ENCODE measurements around the gene SUPT6H. TPM values are rescaled to one million over a fixed set of nuclear protein-coding genes. Genes with fewer than 3 reads are reported as not detected.
A peak's percentile ranks its signal among the peaks of the same experiment; 100 is the strongest.
"Not testable (repeated sequence)": the region's sequence is repeated elsewhere in the genome, so short reads cannot be mapped to it uniquely, and the experiment has no call there.

Gene SUPT6H
- total RNA-seq, 4 donors from 2014 or later = 61.5 to 101 (median 96.0) TPM

- Histone ChIP-seq H3K4me1 (peaks cover 0 to 21% (median 12%) of the 10 kb centered on the region in 4 donors), H3K9me3 (no peaks in the 10 kb centered on the region), H3K4me3 (no peak overlapping the region), H3K27ac (no peak overlapping the region), H3K27me3 (no peaks in the 10 kb centered on the region), H3K36me3 (peaks cover 0 to 45% (median 0%) of the 10 kb centered on the region in 3 donors)
- no peak for TF ChIP-seq POLR2A (IDR thresholded peaks at IDR 0.05)
- no peak for TF ChIP-seq CTCF (IDR thresholded peaks at IDR 0.05)
- no peak for DNase-seq
Observed at GRCh38 chr17:28648698-28649097, 13.3 kb upstream of the SUPT6H start.

- Histone ChIP-seq H3K4me1 (peaks cover 0 to 1% (median 0%) of the 10 kb centered on the region in 4 donors), H3K36me3 (peaks cover 0 to 72% (median 0%) of the 10 kb centered on the region in 3 donors), H3K4me3 (no peak overlapping the region), H3K9me3 (no peaks in the 10 kb centered on the region), H3K27ac (no peak overlapping the region), H3K27me3 (no peaks in the 10 kb centered on the region)
- no peak for DNase-seq
- no peak for TF ChIP-seq POLR2A (IDR thresholded peaks at IDR 0.05)
- no peak for TF ChIP-seq CTCF (IDR thresholded peaks at IDR 0.05)
Observed at GRCh38 chr17:28655160-28655559, 6.8 kb upstream of the SUPT6H start.

GRCh38 chr17:28657756-28658155, 4.2 kb upstream of the SUPT6H start:
- TF ChIP-seq CTCF (IDR thresholded peaks at IDR 0.05) (no peak), POLR2A (IDR thresholded peaks at IDR 0.05) (no peak)
- Histone ChIP-seq H3K27me3 (no peaks in the 10 kb centered on the region), H3K4me1 (peaks cover 0 to 12% (median 2%) of the 10 kb centered on the region in 4 donors), H3K36me3 (peaks cover 0 to 55% (median 0%) of the 10 kb centered on the region in 3 donors), H3K27ac (no peak overlapping the region), H3K4me3 (no peak overlapping the region), H3K9me3 (no peaks in the 10 kb centered on the region)
- no peak for DNase-seq

GRCh38 chr17:28658342-28658741, 3.7 kb upstream of the SUPT6H start:
- peaks cover 0 to 50% (median 0%) of the 10 kb centered on the region in 3 donors for H3K36me3 ChIP-seq
- not testable (repeated sequence) for DNase-seq, H3K9me3 ChIP-seq, H3K27ac ChIP-seq, H3K27me3 ChIP-seq, H3K4me3 ChIP-seq
- H3K4me1 ChIP-seq = peaks cover 0 to 18% (median 5%) of the 10 kb centered on the region in 4 donors

GRCh38 chr17:28658766-28659496, 3.1 kb upstream of the SUPT6H start:
- H3K36me3 ChIP-seq = peaks cover 0 to 46% (median 0%) of the 10 kb centered on the region in 3 donors
- not testable (repeated sequence) for H3K27me3 ChIP-seq, H3K4me3 ChIP-seq, H3K27ac ChIP-seq, H3K9me3 ChIP-seq, DNase-seq
- H3K4me1 ChIP-seq = peaks cover 0 to 24% (median 5%) of the 10 kb centered on the region in 4 donors

- peaks cover 0 to 46% (median 0%) of the 10 kb centered on the region in 3 donors for H3K36me3 ChIP-seq
Observed at GRCh38 chr17:28659497-28659881, 2.5 kb upstream of the SUPT6H start.

GRCh38 chr17:28662527-28662829, 473 bp downstream of the SUPT6H start:
- no peaks in the 10 kb centered on the region for H3K9me3 ChIP-seq
- no peak for TF ChIP-seq CTCF (IDR thresholded peaks at IDR 0.05)
- TF ChIP-seq POLR2A (IDR thresholded peaks at IDR 0.05) = no peak
- no peaks in the 10 kb centered on the region for H3K27me3 ChIP-seq
- peak overlapping the region; percentile 58 to 88 (median 80) for H3K4me3 ChIP-seq
- peaks cover 0 to 33% (median 5%) of the 10 kb centered on the region in 4 donors for H3K4me1 ChIP-seq
- peaks cover 0 to 39% (median 0%) of the 10 kb centered on the region in 3 donors for H3K36me3 ChIP-seq
- DNase-seq = no peak
- H3K27ac ChIP-seq = peak overlapping the region; percentile 90 to 98 (median 94)

More at GRCh38 chr17:28659497-28659881, 2.5 kb upstream of the SUPT6H start:
- not testable (repeated sequence) for H3K9me3 ChIP-seq, H3K27ac ChIP-seq, H3K27me3 ChIP-seq, DNase-seq, H3K4me3 ChIP-seq
- H3K4me1 ChIP-seq = peaks cover 0 to 30% (median 5%) of the 10 kb centered on the region in 4 donors
